Measurements from ENCODE around the gene NES.
A peak's percentile ranks its signal among the peaks of the same experiment; 100 is the strongest.
"Not testable (repeated sequence)": the region's sequence is repeated elsewhere in the genome, so short reads cannot be mapped to it uniquely, and the experiment has no call there.

Gene NES

DNA sequence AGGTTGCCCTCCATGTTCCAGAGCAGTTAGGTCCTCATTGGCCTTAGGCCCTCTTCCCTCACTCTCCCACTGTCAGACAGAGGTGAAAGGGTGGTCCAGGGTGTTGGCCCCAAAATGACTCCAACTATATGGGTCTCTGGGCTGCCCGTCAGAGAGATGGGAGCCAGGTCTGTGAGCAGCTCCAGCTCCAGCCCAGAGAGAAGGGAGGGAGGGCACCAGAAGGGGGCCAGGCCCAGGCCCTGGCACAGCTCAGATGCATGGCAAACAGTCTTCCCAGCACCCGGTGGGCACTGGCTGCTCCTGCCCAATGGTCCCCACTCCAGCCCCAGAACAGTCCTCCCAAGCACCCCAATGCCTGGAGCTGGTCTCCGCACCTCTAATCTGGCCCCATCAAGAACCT is 33.1 kb downstream of the NES start:
- no peak for DNase-seq

DNA sequence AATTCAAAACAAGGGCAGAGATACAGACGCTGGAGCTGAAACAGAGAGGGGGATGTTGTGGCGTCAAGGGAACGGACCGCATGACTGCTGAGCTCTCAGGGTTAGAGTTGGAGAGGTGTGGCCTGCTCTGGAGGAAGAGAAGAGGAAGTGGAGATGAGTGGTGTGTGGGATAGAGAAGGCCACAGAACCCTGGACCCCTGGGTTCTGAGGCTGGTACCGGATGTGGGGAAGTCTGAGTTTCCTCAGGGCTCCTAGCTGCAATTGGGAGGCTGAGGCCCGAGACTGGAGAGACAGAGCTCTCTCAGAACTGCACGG is 33.5 kb downstream of the NES start:
- DNase-seq: no peak

DNA sequence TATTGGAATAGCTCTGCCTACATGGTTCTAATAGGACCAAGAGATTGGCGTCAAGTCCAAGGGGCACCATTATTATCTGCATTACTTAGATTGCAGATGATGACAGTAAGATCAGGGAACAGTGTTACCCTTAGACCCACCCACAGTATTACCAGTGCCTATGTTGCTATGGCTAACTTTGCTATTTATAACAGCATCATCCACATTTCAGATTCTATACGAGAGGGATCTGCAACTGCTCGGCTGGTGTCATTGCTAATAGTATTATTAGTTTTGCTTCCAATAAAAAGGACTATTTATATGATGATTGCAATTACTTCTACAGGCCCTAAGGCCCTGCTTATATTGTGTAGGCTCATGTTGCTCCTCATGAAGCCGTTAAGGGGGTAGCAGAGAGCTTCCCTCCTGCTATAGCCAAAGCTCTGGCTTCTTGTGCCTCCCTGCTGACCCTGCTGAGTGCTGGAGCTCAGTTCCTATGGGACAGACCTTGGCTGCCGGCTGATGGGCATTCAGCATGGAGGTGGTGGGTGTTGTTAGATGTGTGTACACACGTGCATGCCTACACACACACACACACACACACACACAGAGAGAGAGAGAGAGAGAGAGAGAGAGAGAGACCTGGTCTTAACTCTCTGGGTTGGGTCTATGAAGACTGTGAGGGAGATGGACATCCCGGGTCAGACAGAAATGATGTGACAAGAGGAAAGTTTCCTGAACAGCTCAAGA is 34.0 kb downstream of the NES start:
- no peak for DNase-seq

DNA sequence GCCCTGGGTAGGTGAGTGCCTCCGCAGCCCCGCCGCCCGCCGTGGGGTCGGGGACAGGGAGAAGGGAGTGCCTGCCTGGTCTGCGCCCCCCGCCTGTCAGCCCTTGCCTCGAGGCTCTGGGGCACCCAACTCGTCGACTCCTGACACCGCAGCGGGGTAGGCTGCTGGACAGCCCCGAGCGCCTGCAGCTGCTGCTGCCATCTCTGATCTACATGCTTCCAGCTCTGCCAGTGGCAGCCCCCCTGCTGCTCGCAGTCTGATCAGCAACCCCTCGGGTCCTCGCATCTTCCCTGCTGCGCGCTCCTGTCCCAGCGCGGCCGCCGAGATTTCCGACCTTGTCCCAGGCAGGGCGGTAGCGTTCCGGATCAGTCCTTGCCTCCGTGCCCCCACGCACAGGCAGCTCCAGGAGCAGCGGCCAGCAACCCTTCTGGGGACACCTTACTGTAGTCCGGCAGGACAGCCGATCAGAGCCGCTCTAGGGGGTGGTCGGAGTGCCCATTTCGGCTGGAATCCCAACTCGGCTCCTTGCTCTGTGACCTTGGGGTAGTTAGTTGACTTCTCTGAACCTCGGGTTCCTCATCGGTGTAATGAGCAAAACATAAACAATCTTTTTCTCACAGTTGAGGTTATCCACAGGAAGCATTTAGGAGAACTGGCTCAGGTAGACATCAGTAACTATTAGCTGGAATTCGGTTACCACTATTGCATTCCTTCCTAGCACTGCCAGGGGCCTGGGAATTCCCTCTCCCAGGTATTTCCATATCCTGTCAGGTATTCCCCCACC is 34.8 kb downstream of the NES start:
- no peak for DNase-seq

DNA sequence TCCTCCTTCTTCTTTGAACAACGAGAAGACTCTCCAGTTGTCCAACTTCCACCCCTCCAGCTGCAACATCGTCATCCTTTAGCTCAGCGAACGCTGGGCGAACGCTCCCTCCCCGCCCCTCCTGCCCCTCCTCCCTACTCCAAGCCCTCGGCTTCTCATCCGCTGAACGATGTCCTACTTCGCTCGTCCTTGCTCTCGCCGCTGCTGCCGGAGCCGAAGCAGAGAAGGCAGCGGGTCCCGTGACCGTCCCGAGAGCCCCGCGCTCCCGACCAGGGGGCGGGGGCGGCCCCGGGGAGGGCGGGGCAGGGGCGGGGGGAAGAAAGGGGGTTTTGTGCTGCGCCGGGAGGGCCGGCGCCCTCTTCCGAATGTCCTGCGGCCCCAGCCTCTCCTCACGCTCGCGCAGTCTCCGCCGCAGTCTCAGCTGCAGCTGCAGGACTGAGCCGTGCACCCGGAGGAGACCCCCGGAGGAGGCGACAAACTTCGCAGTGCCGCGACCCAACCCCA is 35.4 kb downstream of the NES start, which contains the start of gene BCAN:
BCAN (plus strand) TSS at position 357 of the 504 bp plus-strand sequence. CDS start 3,938 bp downstream, outside the sequence.
- DNase-seq: no peak

DNA sequence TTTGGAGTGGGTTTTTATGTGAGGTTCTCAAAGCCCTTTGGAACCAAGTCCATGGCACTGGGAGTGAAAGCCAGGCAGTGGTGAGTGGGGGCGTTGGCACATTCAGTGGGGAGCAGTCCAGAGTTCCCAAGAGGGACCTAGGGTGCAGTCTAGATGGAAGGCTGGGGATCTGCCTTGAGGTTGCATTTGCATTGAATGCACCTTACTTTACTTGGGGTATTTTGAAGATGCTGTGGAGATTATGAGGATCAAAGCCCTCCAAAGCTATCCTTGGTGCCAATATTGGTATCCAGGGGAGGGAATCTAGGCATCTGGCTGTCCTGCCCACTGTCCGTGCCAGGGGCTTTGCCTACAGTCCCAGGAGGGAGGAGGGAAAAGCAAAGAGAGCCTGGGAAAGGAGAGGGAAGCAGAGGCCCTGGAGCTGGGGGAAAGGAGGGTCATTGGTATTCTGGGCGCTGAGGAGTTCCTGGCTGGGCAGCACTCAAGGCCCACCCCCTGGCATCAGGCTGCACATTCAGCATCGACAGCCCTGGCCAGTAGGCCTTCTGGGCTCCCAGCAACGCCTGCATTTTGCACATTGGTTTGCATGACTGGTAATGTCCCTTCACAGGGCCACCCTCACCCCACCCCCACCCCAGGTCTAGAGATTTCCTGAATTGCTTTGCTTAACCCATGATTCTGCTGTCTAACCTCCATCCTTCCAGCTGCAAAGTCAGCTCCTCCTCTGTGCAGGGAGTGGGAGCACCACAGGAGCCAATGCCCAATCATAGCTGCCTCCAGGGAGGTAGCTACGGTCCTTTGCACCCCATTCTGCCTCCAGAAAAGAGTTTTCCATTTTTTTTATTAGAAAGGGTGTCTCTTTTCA is 36.1 kb downstream of the NES start:
- DNase-seq: no peak

DNA sequence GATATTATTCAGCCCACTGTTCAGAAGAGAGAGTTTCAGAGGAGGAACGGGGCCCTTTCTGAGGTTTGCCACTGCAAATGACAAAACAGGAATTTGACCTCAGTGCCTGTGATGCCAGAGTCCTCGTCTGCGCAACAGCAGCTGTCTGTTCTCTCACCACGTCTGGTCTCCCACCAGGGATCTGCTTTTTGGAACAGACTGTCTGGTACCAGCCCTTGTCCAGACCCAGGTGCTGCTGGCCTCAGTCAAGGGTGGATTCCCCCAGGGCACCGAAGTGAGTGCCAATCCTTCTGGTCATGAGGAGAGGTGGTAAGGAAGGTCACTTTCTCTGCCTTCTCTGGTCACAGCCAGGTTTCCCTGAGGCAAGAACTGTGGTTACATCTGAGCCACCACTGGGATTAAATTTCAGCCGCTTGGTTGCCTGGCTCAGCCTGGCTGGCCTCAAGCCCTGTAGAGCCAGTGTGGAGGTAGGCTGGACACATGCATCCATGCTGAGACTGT is 37.6 kb downstream of the NES start:
- DNase-seq: no peak

DNA sequence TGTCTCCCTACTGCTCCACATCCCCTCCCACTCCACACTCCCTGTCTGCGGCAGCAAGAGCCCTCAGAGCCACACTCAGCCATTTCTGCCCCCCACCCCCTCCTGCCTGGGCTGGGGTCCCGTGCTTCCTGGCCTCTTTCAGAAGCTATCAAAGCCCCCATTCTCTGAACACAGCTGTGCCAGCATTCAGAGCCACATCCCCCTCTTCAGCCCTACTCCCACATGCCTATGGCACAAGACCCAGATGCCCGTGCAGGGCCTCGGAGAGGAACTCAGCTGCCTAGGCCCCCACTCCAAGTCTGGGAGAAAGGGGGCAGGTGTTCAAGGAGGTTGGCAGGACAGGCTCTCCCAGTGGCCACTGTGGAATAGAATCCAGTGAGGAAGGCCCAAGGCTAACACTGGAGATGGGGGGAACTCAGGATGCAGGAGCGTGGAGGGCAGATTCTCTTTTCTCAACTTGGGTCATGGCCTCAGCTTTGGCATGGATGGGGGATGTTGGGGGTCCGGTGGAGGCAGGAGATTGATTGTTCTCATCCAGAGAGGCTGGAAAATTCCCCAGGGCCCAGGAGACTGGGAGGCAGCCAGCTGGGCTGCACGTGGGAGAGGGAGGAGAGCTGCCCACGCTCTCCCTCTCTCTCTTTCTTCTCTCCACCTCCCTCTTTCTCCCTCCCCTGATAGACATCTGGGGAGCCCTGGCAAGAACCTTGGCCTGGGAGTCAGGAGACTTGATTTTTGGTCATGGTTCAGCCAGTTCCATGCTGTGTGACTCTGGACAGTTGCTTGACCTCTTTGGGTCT is 38.8 kb downstream of the NES start:
- DNase-seq: no peak

DNA sequence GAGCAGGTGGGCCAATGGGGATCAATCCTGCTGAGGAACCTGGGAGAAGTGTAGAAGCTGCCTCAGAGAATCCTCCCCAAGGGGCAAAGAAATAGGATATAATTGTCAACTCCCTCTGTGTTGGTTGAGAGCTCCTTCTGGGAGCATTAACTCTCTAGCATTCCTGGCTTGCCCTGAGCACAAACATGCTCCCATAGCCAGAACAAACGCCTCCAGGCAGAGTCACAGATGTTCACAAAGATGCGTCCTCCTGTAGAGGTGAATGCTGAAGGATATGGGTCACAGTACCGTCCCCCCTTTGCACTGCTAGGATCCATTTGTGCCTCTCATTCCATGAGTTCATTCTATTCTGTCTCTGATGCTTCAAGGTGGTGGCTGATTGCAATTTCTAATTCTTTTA is 44.9 kb downstream of the NES start:
- DNase-seq: no peak

DNA sequence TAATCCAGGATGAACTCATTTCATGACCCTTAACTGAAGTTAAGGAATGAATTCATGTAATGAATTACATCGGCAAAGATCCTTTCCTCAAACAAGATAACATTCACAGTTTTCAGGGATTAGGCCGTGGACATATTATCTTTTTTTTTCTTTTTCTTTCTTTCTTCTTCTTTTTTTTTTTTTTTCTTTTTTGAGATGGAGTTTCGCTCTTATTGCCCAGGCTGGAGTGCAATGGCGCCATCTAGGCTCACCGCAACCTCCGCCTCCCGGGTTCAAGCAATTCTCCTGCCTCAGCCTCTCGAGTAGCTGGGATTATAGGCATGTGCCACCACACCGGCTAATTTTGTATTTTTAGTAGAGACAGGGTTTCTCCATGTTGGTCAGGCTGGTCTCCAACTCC is 46.1 kb downstream of the NES start:
- DNase-seq: not testable (repeated sequence)

DNA sequence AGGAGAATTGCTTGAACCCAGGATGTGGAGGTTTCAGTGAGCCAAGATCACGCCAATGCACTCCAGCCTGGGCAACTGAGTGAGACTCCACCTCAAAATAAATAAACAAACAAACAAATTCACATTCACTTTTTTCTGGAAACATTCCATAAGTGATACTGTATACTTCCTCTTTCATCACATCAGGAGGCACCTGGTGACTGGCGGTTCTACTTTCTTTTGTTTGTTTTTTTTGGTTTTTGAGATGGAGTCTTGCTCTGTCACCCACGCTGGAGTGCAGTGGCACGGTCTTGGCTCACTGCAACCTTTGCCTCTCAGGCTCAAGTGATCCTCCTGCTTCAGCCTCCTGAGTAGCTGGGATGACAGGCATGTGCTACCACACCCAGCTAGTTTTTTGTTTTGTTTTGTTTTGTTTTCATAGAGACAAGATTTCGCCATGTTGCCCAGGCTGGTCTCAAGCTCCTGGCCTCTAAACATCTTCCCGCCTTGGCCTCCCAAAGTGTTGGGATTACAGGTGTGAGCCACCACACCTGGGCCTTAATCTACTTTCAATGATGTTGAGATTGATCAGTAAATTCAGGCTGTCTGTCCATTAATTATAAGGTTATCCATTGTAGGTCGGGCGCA is 47.3 kb downstream of the NES start:
- no peak for DNase-seq

DNA sequence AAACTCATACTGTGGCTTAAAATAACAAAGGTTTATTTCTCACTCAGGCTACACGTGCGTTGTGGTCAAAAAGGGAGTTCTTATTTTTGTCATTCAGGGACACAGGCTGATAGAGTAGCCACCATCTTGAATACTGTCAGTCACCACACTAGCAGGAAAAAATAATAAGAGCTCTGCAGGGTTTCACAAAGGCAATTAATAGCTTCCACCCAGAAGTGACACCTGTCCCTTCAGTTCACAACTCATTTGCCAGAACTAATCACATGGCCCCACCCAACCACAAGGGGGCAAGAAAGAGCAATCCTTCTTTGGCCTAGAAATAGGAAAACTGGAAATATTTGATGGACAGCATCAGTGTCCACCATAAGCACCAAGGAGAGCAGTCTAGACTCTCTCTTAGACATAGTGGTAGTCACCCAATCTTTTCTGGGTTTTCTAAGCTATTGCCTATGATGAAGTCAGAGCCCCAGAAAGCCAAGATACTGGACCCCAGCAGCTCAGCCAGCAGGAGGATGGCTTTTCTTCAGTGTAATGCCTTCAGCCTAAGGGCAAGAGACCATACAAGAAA is 49.8 kb downstream of the NES start:
- DNase-seq: peak; percentile 27 to 64

DNA sequence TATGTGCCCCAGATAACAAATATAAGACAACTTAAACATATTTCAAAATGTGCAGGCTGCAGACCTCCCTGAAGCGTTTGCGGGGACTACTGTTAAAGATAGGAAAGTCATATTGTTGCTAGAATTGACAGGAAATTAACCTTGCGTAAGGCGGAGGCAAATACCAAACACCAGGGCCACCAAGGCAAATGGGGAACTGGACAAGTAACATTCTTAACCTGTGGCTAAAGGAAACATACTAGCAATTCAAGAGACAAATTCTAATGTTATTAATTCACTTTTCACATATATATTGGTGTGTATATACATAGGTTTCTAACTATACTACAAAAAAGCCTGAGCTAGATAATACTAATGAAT is 51.1 kb downstream of the NES start:
- DNase-seq: no peak

DNA sequence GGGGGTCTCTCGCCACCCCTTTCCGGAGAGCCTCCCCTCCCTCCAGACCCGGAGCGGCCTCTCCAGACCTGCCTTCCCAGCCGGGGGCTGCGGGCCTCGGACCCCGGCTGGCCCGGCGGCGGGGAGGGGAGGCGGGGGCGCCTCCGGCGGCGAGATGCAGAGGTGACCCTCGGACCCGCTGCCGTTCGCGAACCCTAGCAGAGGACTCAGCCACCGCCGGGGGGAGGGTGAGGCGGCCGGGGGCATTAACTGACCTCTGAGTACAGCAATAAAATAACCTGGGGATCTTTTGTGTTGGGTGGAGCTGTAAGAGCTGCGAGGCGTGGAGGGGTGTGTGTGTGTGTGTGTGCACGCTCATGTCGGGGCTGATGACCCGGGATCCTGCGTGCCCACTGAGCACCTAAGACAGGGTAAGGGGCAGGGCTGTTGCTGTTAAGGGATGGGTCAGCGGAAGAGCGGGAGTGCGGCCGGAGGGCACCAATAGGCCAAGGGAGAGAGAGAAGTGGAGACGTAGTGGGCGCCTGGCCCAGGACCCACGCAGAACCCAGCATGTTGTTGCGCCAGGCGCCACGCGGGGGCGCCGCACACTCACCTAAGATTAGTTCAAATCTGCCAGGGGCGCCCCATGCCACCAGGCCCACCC is 51.6 kb downstream of the NES start:
- DNase-seq: peak; percentile 34 to 51

DNA sequence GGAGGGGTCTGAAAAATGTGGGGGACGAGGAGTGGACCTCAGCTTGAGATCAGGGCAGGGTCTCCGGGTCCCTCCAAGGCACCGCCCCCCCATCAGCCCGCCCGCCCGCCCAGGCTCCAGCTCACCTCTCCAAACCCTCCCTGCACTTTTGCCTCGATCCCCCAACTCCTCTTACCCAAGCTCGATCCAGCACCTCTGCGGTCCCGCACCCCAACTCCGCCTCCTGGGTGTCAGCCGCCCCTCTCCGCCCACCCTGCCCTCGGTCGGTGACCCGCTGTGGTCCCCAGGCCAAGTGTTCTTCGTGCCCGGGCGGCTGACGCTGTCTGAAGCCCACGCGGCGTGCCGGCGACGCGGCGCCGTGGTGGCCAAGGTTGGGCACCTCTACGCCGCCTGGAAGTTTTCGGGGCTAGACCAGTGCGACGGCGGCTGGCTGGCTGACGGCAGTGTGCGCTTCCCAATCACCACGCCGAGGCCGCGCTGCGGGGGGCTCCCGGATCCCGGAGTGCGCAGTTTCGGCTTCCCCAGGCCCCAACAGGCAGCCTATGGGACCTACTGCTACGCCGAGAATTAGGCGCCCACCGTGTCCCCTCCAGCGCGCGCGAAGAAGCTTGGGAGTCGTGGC is 52.3 kb downstream of the NES start:
- DNase-seq: no peak

DNA sequence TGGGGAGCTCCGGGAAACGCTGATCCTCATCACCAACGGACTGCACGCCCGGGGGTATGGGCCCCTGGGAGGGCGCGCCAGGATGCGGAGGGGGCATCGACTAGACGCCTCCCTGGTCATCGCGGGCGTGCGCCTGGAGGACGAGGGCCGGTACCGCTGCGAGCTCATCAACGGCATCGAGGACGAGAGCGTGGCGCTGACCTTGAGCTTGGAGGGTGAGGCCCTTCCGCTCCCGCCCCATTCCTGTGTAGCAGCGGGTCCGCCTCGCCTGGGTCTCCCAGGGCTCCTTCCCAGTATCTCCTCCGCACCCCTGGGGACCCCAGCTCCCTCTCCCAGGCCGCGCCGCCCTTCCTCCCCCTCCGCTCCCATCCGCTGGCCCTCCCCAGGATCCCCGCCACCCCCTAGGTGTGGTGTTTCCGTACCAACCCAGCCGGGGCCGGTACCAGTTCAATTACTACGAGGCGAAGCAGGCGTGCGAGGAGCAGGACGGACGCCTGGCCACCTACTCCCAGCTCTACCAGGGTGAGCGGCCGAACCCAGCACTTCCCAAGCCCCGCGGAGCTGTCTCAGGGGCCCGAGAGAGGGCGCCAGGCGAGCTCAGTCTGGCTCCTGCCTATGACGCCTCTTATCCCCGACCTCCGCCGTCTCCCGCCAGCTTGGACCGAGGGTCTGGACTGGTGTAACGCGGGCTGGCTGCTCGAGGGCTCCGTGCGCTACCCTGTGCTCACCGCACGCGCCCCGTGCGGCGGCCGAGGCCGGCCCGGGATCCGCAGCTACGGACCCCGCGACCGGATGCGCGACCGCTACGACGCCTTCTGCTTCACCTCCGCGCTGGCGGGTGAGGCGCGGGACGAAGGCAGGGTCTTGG is 53.0 kb downstream of the NES start:
- peak; percentile 71 to 86 for DNase-seq

DNA sequence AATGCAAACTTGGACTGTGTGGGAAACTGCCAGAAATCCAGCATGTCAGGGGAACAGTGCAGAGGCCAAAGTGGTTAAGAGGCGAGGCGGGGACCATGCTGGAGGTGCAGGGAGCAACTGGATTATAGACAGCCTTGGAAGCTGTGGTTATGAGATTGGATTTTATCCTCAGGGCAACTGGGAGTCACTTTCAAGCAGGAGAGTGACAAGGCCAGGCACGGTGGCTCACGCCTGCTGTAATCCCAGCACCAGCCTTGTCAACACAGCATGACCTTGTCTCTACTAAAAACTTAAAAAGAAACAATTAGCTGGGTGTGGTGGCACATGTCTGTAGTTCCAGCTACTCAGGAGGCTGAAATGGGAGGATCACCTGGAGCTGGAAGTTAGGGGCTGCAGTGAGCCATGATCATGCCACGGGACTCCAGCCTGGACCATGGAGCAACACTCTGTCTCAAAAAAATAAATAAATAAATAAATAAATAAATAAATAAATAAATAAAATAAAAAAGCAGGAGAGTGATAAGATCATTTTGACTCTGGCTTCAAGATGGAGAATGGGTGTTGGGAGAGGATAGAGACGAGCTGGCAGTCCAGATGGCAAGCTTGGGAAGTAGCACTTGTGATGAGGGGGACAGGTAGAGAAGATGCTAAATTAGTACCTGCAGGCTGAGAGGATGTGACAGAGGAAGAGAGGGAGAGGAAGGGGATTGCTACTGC is 54.5 kb downstream of the NES start:
- DNase-seq: no peak

DNA sequence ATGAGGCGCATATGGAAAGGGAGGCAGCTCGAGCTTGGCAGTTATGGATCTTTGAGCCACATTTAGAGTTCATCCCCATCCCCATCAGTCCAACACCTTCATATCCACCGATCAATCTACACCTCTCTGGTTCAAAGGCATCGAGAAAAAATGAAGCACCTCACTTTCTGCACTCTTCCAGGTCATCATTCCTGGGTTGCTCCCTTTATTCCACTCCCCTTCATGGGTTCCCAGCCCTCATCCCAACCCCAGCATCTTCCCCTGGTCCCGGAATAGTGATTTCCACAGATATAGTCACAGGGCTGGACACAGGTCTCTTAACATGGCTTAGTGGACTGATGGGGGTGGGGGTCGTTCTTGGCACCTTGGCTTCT is 57.6 kb downstream of the NES start:
- no peak for DNase-seq

Data from NCI-H1930 (cell line).